Adrenal gland (tissue), 12 donors: ENCODE data around the gene MAFF. TPM values are rescaled to one million over a fixed set of nuclear protein-coding genes. Genes with fewer than 3 reads are reported as not detected.

Experiments
- DNase-seq, 7 donors: peaks; one replicate each; pipeline ENCODE4 v3.0.0-alpha.2; 2019 to 2020
- H3K27ac ChIP-seq, 5 donors: fragments of 200-600 bp; sonication (generic) in 4 of 5; 1 replicate in 3 of 5; 2 replicates in 2 of 5; pipeline versions ENCODE4 v1.5.1 to v1.8.0; 2016 to 2020; ENCODE audit warnings: mild to moderate bottlenecking in 1 of 5
- H3K27me3 ChIP-seq: fragments of 200-600 bp; 2 replicates; pipeline ENCODE4 v1.8.0; 2021
- H3K36me3 ChIP-seq, 2 donors: fragments of 200-600 bp; replicated peaks in 1 of 2; 1 replicate in 1 of 2; 2 replicates in 1 of 2; pipeline versions ENCODE4 v1.5.1 to v1.8.0; 2018 to 2022
- H3K4me1 ChIP-seq, 2 donors: fragments of 200-600 bp; replicated peaks in 1 of 2; 1 replicate in 1 of 2; 2 replicates in 1 of 2; pipeline versions ENCODE4 v1.5.1 to v1.8.0; 2018 to 2021
- H3K4me3 ChIP-seq, 4 donors: fragments of 200-600 bp; sonication (generic) in 3 of 4; one replicate each; pipeline ENCODE4 v1.5.1; 2016 to 2018
- H3K9me3 ChIP-seq, 3 donors: fragments of 200-600 bp; sonication (generic) in 1 of 3; replicated peaks in 1 of 3; 1 replicate in 2 of 3; 2 replicates in 1 of 3; pipeline versions ENCODE4 v1.5.1 to v1.8.0; 2016 to 2021
- CTCF ChIP-seq, 6 experiments: fragments of 450-650 bp in 4 of 6; fragments of 200-600 bp in 2 of 6; sonication (generic) in 1 of 6; IDR thresholded peaks; 1 replicate in 5 of 6; 2 replicates in 1 of 6; pipeline versions ENCODE4 v1.5.1 to v1.8.0; 2016 to 2021; ENCODE audit warnings: antibody characterized with exemption in 6 of 6, mild to moderate bottlenecking in 2 of 6, moderate library complexity in 1 of 6
- POLR2A ChIP-seq, 2 donors: fragments of 450-650 bp; IDR thresholded peaks; one replicate each; pipeline ENCODE4 v1.6.1; 2017; ENCODE audit warnings: antibody characterized with exemption in 2 of 2, mild to moderate bottlenecking in 2 of 2, moderate library complexity in 1 of 2
- WGBS, 4 donors: extraction: QIAGEN DNeasy Blood & Tissue Kit in 2 of 4; methylation state at CpG; one replicate each; pipeline versions ENCODE4 v1.1.5 to v1.1.7; 2013 to 2017; 5-methylcytosine and 5-hydroxymethylcytosine counted together
- intact Hi-C, 2 donors: fragments of 100-400 bp; cut with DNase I; formaldehyde crosslinking; loops; one replicate each; pipeline versions ENCODE4 v1.14.1 to v1.15.0; 2022 to 2023
- polyA plus RNA-seq, 3 donors: library from polyadenylated mRNA; stranded (reverse); fragments of 200-250 nt in 2 of 3; fragments of 350-450 nt in 1 of 3; fragmentation: Illumina TruSeq in 1 of 3; extraction: RNeasy Lipid Tissue Mini Kit (QIAGEN cat#74804) in 1 of 3; gene quantifications; one replicate each; pipeline ENCODE4 v1.2.3, GENCODE V29; 2013 to 2014
- total RNA-seq, 9 donors: library from RNA; depleted of rRNA in 4 of 9; stranded (reverse); fragments of >200 nt in 4 of 9; fragments of 120-200 nt in 1 of 9; fragmentation: NEBNext Ultra II Directional in 1 of 9; extraction: Animal tissue kit (Norgen Biotek cat#: 25700) in 1 of 9; gene quantifications; one replicate each; pipeline versions ENCODE4 v1.1.0 to v1.2.4, GENCODE V29; 2013 to 2023
- donor health status: healthy with polysubstance abuse.
- donor health status: Bipolar disorder and iron deficiency.
- donor health status: DM: yes; HTN: yes; CAD: no.
- donor health status: DM: no; HTN: no; CAD: no.
- donor health status: DM: no; HTN: no; CAD: no.
- donor health status: DM: yes; HTN: yes; CAD: no.

The MAFF gene
- total and polyA plus RNA-seq, 12 donors: 1.9 to 23.4 (median 13.9) TPM

DNA sequence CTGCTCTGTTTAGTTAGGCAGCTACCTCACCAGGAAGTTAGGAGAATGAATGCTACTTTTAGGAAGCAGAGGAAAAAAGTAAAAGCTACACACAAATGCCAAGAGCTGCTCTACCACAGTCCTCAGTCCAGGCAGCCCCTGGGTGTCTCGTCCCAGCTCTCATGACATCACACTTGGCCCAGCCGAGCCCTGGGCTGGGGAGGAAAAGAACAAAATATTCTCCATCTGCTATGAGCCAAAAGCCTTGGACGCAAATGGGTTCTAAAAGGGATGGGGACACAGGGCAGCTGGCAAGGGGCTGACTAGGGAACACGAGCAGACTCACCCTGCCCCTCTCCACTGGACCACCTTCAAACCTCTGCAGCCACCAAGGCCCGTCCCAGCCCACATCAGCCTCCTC lies 44.9 kb downstream of the MAFF start:
- no peak overlapping the region for H3K4me3 ChIP-seq
- DNase-seq: no peak
- 63 to 79% (median 68%) methylated on average over 3 to 5 of the region's 5 CpGs for WGBS, 4 donors
- peaks cover 0 to 32% of the 10 kb centered on the region in 2 donors for H3K36me3 ChIP-seq
- H3K4me1 ChIP-seq: peaks cover 0 to 22% of the 10 kb centered on the region in 2 donors
- H3K27ac ChIP-seq: peak overlapping the region in 3 of 5 donors; percentile 31 to 72 (median 53)
- no peaks in the 10 kb centered on the region for H3K9me3 ChIP-seq
- H3K27me3 ChIP-seq: no peaks in the 10 kb centered on the region
- intact Hi-C loops: no loop called here
- TF ChIP-seq CTCF (IDR thresholded peaks at IDR 0.05): no peak
- TF ChIP-seq POLR2A (IDR thresholded peaks at IDR 0.05): no peak

DNA sequence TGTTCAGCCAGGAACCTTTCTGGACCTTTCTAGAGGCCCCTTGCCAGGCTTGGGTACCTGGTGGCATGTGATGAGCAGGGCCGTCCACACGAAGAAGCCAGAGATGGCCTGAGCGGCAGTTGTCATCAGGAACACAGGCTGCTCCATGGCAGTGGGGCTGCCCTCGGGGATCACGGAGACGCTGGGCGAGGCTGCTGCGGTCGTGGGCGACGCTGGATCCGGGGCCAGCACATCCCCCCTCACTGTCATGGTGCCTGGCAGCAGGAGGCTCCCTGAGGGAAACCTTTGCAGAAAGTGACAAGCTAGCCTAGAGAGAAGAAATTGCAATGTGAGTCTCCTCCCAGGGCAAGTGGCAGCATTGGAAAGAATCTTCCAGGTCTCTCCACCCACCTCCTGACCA lies 45.9 kb downstream of the MAFF start:
- H3K4me1 ChIP-seq: peaks cover 0 to 22% of the 10 kb centered on the region in 2 donors
- WGBS, 4 donors: 93 to 97% (median 95%) methylated on average over 11 to 12 of the region's 12 CpGs; no CpG with 5 or more reads in 1 of the 4 donors
- intact Hi-C loops: no loop called here
- DNase-seq: no peak
- no peak overlapping the region for H3K4me3 ChIP-seq
- H3K27me3 ChIP-seq: no peaks in the 10 kb centered on the region
- H3K9me3 ChIP-seq: no peaks in the 10 kb centered on the region
- H3K27ac ChIP-seq: peak overlapping the region in 2 of 5 donors; percentile 53 to 72
- H3K36me3 ChIP-seq: peaks cover 0 to 32% of the 10 kb centered on the region in 2 donors
- TF ChIP-seq CTCF (IDR thresholded peaks at IDR 0.05): no peak
- TF ChIP-seq POLR2A (IDR thresholded peaks at IDR 0.05): no peak

DNA sequence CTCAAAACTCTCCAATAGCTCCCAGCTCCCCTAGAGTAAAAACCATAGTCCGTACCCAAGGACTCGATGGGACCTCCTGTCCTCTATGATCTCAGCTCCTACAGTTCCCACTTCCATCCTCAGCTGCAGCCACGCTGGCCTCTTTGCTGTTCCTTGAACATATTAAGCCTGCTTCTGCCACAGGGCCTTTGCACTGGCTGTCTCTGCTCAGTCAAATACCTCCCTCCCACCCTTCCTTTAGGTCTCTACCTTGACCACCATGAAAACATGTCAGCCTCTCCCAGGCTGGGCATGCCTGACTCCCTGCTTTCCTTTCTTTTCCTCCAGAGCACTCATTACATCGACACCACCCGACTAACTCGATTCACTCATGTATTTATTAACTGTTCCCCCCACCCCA lies 46.5 kb downstream of the MAFF start:
- TF ChIP-seq POLR2A (IDR thresholded peaks at IDR 0.05) (no peak), CTCF (IDR thresholded peaks at IDR 0.05) (no peak)
- Histone ChIP-seq H3K27ac (no peak overlapping the region), H3K4me1 (peaks cover 0 to 17% of the 10 kb centered on the region in 2 donors), H3K9me3 (no peaks in the 10 kb centered on the region), H3K27me3 (no peaks in the 10 kb centered on the region), H3K36me3 (peaks cover 0 to 32% of the 10 kb centered on the region in 2 donors), H3K4me3 (no peak overlapping the region)
- intact Hi-C loops: no loop called here
- 93 to 99% (median 97%) methylated on average over 6 of the region's 6 CpGs for WGBS, 4 donors
- DNase-seq: no peak

GRCh38 chr22:38249301-38249700 lies 47.5 kb downstream of the MAFF start:
- Histone ChIP-seq H3K4me1 (peaks cover 0 to 11% of the 10 kb centered on the region in 2 donors), H3K27me3 (no peaks in the 10 kb centered on the region), H3K9me3 (no peaks in the 10 kb centered on the region), H3K27ac (no peak overlapping the region), H3K36me3 (peaks cover 0 to 25% of the 10 kb centered on the region in 2 donors), H3K4me3 (no peak overlapping the region)
- WGBS, 4 donors: 90 to 96% (median 95%) methylated on average over 3 of the region's 3 CpGs
- DNase-seq: no peak
- intact Hi-C loops: no loop called here
- no peak for TF ChIP-seq CTCF (IDR thresholded peaks at IDR 0.05)
- TF ChIP-seq POLR2A (IDR thresholded peaks at IDR 0.05): no peak
